ENCODE results near the gene TSPAN4.

Gene TSPAN4

DNA sequence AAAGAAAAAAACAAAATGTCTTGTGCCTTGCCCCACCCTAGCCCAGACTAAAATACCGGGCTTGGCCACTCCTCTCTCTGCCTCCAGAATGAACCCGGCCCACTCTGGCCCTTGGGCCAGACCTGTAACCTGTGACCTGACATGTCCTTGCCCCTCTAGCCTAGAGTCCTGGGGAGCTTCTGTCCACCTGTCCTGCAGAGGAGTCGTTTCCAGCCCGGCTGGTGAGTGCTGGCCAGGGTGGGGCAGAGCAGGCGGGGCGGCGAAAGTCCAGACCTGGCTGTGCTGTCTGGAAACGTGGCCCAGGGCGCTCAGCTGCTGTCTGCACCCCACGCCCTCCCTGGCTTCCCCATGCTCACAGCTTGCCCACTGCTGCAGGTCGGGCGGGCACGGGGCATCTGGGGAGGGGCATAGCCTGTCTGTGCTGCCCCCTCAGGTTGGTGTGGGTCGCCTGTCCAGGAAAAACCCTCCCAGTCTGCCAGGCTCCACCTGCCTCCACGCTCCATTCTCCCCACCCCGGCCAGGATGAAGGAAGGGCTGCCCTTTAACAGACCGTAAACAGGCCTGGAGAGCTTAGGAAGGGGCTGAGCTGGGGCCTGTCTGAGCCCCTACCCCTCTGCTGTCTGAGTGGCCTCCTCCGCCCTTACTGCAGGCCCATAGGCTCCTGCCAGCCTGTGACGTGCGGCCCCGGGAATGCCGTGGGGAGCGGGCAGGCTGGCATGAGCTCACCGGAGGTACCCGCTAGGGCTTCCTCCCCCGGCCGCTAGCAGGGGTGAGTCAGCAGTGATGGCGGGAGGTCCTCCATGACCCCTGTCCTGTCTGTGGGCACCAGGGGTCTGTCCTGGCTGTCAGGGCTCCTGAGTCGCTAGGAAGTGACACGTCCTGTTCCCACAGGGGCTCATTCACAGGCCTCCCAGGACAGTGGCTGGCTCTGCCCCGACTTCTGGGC, 8.0 kb upstream of the TSPAN4 start:
- Histone ChIP-seq H3K79me2 (ENCODE audit: low read length) (peaks cover 9% of the 10 kb centered on the region), H2AFZ (ENCODE audit: low read depth, low read length) (no peak overlapping the region), H3K4me3 (ENCODE audit: low read length) (no peak overlapping the region), H3K27me3 (ENCODE audit: low read depth, low read length) (no peaks in the 10 kb centered on the region), H3K9me3 (ENCODE audit: insufficient read depth, low read length) (no peaks in the 10 kb centered on the region), H3K27ac (ENCODE audit: low read length) (no peak overlapping the region), H3K9ac (ENCODE audit: low read length) (no peak overlapping the region), H3K4me2 (ENCODE audit: low read length) (no peak overlapping the region), H4K20me1 (ENCODE audit: insufficient read depth, low read length) (peaks cover 8% of the 10 kb centered on the region; the same call in 1 of the 2 replicates), H3K36me3 (replicated peaks; ENCODE audit: low read depth, low read length) (peaks cover 9% of the 10 kb centered on the region), H3K4me1 (ENCODE audit: low read length) (peaks cover 16% of the 10 kb centered on the region)
- TF ChIP-seq EZH2phosphoT487 (IDR thresholded peaks at IDR 0.05; ENCODE audit: low read depth) (no peak), CTCF (IDR thresholded peaks at IDR 0.05; ENCODE audit: low read depth, low read length) (no peak)

DNA sequence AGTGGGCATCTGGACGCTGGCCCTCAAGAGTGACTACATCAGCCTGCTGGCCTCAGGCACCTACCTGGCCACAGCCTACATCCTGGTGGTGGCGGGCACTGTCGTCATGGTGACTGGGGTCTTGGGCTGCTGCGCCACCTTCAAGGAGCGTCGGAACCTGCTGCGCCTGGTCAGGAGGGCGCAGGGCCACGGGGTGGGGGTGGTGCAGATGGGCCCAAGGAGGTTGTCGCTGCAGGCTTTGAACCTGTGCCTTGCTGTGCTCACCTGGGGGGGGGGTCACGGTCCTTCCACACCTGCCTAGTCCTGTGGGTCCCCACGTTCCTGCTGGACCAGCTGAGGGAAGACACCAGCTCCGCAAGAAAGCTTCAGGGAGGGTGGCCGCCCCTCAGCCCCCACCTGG, 6.4 kb upstream of the TSPAN4 start:
- Histone ChIP-seq H3K9ac (ENCODE audit: low read length) (no peak overlapping the region), H4K20me1 (ENCODE audit: insufficient read depth, low read length) (peaks cover 19% of the 10 kb centered on the region), H3K27ac (ENCODE audit: low read length) (no peak overlapping the region)

DNA sequence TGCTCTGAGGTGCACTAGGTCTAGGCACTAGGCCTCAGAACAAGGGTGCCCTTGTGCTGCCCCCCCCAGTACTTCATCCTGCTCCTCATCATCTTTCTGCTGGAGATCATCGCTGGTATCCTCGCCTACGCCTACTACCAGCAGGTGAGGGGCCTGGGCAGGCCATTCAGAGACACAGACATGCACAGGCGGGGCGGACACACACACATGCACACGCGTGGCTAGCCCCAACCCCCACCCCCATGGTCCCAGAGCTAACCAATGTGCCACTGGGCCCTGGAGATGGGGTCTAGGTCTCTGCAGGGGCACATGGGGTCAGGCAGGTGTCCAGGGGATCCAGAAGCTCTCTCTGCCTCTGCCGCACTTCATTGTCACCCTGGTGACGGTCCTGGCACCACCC, 6.0 kb upstream of the TSPAN4 start:
- no peak overlapping the region for H3K9ac ChIP-seq (ENCODE audit: low read length)
- TF ChIP-seq CTCF (IDR thresholded peaks at IDR 0.05; ENCODE audit: low read depth, low read length) = no peak
- no peak for TF ChIP-seq EZH2phosphoT487 (IDR thresholded peaks at IDR 0.05; ENCODE audit: low read depth)
- peaks cover 27% of the 10 kb centered on the region for H3K79me2 ChIP-seq (ENCODE audit: low read length)
- H3K36me3 ChIP-seq (replicated peaks; ENCODE audit: low read depth, low read length) = peaks cover 13% of the 10 kb centered on the region
- H3K4me2 ChIP-seq (ENCODE audit: low read length) = no peak overlapping the region
- H4K20me1 ChIP-seq (ENCODE audit: insufficient read depth, low read length) = peaks cover 19% of the 10 kb centered on the region
- no peak overlapping the region for H3K27ac ChIP-seq (ENCODE audit: low read length)
- H3K9me3 ChIP-seq (ENCODE audit: insufficient read depth, low read length) = no peaks in the 10 kb centered on the region
- no peak overlapping the region for H2AFZ ChIP-seq (ENCODE audit: low read depth, low read length)
- H3K4me1 ChIP-seq (ENCODE audit: low read length) = peaks cover 21% of the 10 kb centered on the region
- no peak overlapping the region for H3K4me3 ChIP-seq (ENCODE audit: low read length)
- H3K27me3 ChIP-seq (ENCODE audit: low read depth, low read length) = no peaks in the 10 kb centered on the region

More for the DNA sequence above, 6.4 kb upstream of the TSPAN4 start:
- Histone ChIP-seq H3K27me3 (ENCODE audit: low read depth, low read length) (no peaks in the 10 kb centered on the region), H2AFZ (ENCODE audit: low read depth, low read length) (no peak overlapping the region), H3K4me1 (ENCODE audit: low read length) (peaks cover 19% of the 10 kb centered on the region), H3K79me2 (ENCODE audit: low read length) (peaks cover 23% of the 10 kb centered on the region), H3K4me2 (ENCODE audit: low read length) (no peak overlapping the region), H3K36me3 (replicated peaks; ENCODE audit: low read depth, low read length) (peaks cover 13% of the 10 kb centered on the region), H3K4me3 (ENCODE audit: low read length) (no peak overlapping the region), H3K9me3 (ENCODE audit: insufficient read depth, low read length) (no peaks in the 10 kb centered on the region)
- no peak for TF ChIP-seq CTCF (IDR thresholded peaks at IDR 0.05; ENCODE audit: low read depth, low read length)
- TF ChIP-seq EZH2phosphoT487 (IDR thresholded peaks at IDR 0.05; ENCODE audit: low read depth) = no peak

DNA sequence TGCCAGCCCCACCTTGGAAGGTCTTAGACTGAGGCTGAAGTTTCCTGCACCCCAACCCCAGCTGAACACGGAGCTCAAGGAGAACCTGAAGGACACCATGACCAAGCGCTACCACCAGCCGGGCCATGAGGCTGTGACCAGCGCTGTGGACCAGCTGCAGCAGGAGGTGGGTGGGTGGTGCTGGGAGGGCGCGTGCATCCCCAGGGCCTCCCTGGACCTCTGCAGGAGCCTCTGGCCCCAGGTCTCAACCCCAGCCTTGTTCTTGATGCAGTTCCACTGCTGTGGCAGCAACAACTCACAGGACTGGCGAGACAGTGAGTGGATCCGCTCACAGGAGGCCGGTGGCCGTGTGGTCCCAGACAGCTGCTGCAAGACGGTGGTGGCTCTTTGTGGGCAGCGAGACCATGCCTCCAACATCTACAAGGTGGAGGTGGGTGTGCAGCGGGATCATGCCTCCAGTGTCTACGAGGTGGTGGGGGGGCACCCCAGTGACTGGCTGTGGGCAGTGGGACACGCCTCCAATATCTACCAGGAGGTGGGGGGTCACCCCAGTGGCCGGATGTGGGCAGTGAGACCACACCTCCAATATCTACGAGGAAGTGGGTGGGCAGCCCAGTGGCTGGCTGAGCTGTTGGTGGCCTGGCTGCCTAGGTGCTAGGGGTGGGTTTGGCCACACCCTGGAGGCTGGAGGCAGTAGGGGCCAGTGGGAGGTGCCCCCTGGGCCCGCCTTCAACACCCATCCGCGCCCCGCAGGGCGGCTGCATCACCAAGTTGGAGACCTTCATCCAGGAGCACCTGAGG, 5.3 kb upstream of the TSPAN4 start:
- peaks cover 33% of the 10 kb centered on the region for H3K79me2 ChIP-seq (ENCODE audit: low read length)

More for the DNA sequence above, 5.3 kb upstream of the TSPAN4 start:
- Histone ChIP-seq H3K4me3 (ENCODE audit: low read length) (no peak overlapping the region), H2AFZ (ENCODE audit: low read depth, low read length) (no peak overlapping the region), H3K27ac (ENCODE audit: low read length) (no peak overlapping the region), H3K36me3 (replicated peaks; ENCODE audit: low read depth, low read length) (peaks cover 13% of the 10 kb centered on the region), H4K20me1 (ENCODE audit: insufficient read depth, low read length) (peaks cover 19% of the 10 kb centered on the region), H3K27me3 (ENCODE audit: low read depth, low read length) (no peaks in the 10 kb centered on the region), H3K4me1 (ENCODE audit: low read length) (peaks cover 14% of the 10 kb centered on the region), H3K4me2 (ENCODE audit: low read length) (no peak overlapping the region), H3K9ac (ENCODE audit: low read length) (no peak overlapping the region), H3K9me3 (ENCODE audit: insufficient read depth, low read length) (no peaks in the 10 kb centered on the region)
- TF ChIP-seq EZH2phosphoT487 (IDR thresholded peaks at IDR 0.05; ENCODE audit: low read depth) (no peak), CTCF (IDR thresholded peaks at IDR 0.05; ENCODE audit: low read depth, low read length) (no peak)
